GM12878 (cell line): Measurements from ENCODE around the gene LIMA1.

Experiments
- NFYA ChIP-seq: IDR thresholded peaks from 2 replicates; pipeline ENCODE4 v1.6.1; 2011; ENCODE audit warnings: low read depth, mild to moderate bottlenecking, low read length, improper control_type of control experiment, borderline replicate concordance
- NRF1 ChIP-seq: conservative IDR thresholded peaks from 2 replicates; pipeline ENCODE4 v1.6.1; 2011; ENCODE audit warnings: mild to moderate bottlenecking, low read depth, low read length, improper control_type of control experiment
- POLR2A ChIP-seq: IDR thresholded peaks from 2 replicates; pipeline ENCODE4 v1.6.1; 2011; ENCODE audit warnings: low read depth, mild to moderate bottlenecking, low read length
- TCF12 ChIP-seq: IDR thresholded peaks from 2 replicates; pipeline ENCODE4 v1.6.1; 2011; ENCODE audit warnings: low read depth, mild to moderate bottlenecking, low read length
- TF ChIP-seq, protein P1 (sequence below): fragments of 450-650 bp; formaldehyde crosslinking; IDR thresholded peaks from 2 replicates; pipeline ENCODE4 v1.4.0; 2020; ENCODE audit warnings: mild to moderate bottlenecking, moderate library complexity
- TF ChIP-seq, protein P2 (sequence below), 3 experiments: IDR thresholded peaks in 2 of 3; conservative IDR thresholded peaks in 1 of 3; 2 replicates each; pipeline ENCODE4 v1.5.1; 2011; ENCODE audit warnings: low read depth in 3 of 3, low read length in 3 of 3, mild to moderate bottlenecking in 3 of 3, control low read depth in 2 of 3, moderate library complexity in 2 of 3, inconsistent platforms in 1 of 3, mixed read lengths in 1 of 3; ENCODE audit not compliant: control insufficient read depth in 2 of 3, insufficient read depth in 1 of 3; ENCODE audit errors: extremely low read depth in 1 of 3
- TF ChIP-seq, protein P3 (sequence below): IDR thresholded peaks from 2 replicates; pipeline ENCODE4 v1.6.1; 2012; ENCODE audit warnings: low read depth, low read length, improper control_type of control experiment

DNA sequence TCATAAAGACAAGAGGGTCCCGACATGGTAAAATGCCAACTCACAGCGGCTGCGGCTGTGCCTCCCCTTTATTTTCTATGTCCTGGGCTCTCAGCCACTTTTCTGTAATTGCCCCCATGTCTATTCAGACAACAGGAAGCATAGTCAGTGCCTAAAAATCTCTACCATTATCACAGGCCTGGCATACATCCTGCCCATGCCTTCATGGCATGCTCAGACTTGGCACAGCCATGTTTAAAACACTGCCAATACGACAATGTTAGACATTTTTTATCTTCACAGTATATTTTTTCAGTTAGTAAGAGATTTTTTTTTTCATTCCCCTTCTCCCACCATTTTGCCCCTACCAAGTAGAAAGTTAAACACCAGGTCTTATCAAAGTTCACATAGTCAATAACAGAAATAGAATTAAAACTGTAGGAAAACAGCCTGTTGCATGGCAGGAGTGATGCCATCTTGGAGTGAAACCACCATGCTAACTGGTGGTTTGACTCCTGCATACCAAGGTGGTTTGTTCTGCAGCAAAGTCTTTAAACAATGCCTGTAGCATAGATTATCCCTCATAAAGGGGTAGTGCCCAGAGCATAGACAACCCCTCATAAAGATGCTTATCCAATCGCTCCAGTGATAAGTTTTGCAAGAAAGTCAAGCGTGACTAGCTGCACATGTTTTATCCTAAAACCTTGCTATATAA lies 97.2 kb downstream of the LIMA1 start:
- TF ChIP-seq POLR2A (no peak), NRF1 (no peak), TCF12 (no peak), NFYA (no peak)
- TF ChIP-seq, protein P1, sequence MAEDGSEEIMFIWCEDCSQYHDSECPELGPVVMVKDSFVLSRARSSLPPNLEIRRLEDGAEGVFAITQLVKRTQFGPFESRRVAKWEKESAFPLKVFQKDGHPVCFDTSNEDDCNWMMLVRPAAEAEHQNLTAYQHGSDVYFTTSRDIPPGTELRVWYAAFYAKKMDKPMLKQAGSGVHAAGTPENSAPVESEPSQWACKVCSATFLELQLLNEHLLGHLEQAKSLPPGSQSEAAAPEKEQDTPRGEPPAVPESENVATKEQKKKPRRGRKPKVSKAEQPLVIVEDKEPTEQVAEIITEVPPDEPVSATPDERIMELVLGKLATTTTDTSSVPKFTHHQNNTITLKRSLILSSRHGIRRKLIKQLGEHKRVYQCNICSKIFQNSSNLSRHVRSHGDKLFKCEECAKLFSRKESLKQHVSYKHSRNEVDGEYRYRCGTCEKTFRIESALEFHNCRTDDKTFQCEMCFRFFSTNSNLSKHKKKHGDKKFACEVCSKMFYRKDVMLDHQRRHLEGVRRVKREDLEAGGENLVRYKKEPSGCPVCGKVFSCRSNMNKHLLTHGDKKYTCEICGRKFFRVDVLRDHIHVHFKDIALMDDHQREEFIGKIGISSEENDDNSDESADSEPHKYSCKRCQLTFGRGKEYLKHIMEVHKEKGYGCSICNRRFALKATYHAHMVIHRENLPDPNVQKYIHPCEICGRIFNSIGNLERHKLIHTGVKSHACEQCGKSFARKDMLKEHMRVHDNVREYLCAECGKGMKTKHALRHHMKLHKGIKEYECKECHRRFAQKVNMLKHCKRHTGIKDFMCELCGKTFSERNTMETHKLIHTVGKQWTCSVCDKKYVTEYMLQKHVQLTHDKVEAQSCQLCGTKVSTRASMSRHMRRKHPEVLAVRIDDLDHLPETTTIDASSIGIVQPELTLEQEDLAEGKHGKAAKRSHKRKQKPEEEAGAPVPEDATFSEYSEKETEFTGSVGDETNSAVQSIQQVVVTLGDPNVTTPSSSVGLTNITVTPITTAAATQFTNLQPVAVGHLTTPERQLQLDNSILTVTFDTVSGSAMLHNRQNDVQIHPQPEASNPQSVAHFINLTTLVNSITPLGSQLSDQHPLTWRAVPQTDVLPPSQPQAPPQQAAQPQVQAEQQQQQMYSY (CRISPR knock-in tag) = no peak
- TF ChIP-seq, protein P2, sequence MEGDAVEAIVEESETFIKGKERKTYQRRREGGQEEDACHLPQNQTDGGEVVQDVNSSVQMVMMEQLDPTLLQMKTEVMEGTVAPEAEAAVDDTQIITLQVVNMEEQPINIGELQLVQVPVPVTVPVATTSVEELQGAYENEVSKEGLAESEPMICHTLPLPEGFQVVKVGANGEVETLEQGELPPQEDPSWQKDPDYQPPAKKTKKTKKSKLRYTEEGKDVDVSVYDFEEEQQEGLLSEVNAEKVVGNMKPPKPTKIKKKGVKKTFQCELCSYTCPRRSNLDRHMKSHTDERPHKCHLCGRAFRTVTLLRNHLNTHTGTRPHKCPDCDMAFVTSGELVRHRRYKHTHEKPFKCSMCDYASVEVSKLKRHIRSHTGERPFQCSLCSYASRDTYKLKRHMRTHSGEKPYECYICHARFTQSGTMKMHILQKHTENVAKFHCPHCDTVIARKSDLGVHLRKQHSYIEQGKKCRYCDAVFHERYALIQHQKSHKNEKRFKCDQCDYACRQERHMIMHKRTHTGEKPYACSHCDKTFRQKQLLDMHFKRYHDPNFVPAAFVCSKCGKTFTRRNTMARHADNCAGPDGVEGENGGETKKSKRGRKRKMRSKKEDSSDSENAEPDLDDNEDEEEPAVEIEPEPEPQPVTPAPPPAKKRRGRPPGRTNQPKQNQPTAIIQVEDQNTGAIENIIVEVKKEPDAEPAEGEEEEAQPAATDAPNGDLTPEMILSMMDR (IDR thresholded peaks at IDR 0.05 in 2 of 3, conservative IDR thresholded peaks at IDR 0.05 in 1 of 3; ENCODE audit: control insufficient read depth in 2 of 3, extremely low read depth in 1 of 3, insufficient read depth in 1 of 3, low read depth in 3 of 3, low read length in 3 of 3) = no peak
- TF ChIP-seq, protein P3, sequence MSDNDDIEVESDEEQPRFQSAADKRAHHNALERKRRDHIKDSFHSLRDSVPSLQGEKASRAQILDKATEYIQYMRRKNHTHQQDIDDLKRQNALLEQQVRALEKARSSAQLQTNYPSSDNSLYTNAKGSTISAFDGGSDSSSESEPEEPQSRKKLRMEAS = no peak
